Colonic mucosa (tissue), 4 donors: ENCODE measurements around the gene ARL15. TPM values are rescaled to one million over a fixed set of nuclear protein-coding genes. Genes with fewer than 3 reads are reported as not detected.

Source experiments
- DNase-seq: peaks from one replicate; pipeline ENCODE4 v3.0.0-alpha.2; 2020
- H3K27ac ChIP-seq: fragments of 200-600 bp; one replicate; pipeline ENCODE4 v1.8.0; 2021
- H3K27me3 ChIP-seq: fragments of 200-600 bp; one replicate; pipeline ENCODE4 v1.8.0; 2021
- H3K36me3 ChIP-seq: fragments of 200-600 bp; one replicate; pipeline ENCODE4 v1.8.0; 2021
- H3K4me1 ChIP-seq: fragments of 200-600 bp; one replicate; pipeline ENCODE4 v1.8.0; 2021; ENCODE audit warnings: mild to moderate bottlenecking
- H3K4me3 ChIP-seq: fragments of 200-600 bp; one replicate; pipeline ENCODE4 v1.8.0; 2021
- H3K9ac ChIP-seq, 2 donors: one replicate each; pipeline ENCODE4 v1.7.0; 2013; ENCODE audit warnings: control low read depth in 2 of 2, low read depth in 2 of 2, low read length in 2 of 2
- H3K9me3 ChIP-seq: fragments of 200-600 bp; one replicate; pipeline ENCODE4 v1.8.0; 2021
- intact Hi-C: fragments of 100-400 bp; cut with DNase I; formaldehyde crosslinking; loops from one replicate; pipeline ENCODE4 v1.14.1; 2022
- total RNA-seq, 2 donors: library from RNA; stranded (reverse); fragmentation: NEBNext Ultra II Directional in 1 of 2; extraction: Animal tissue kit (Norgen Biotek cat#: 25700) in 1 of 2; gene quantifications; one replicate each; pipeline ENCODE4 v1.2.1, GENCODE V29; 2021
- TF ChIP-seq, protein P1 (sequence below): fragments of 200-600 bp; IDR thresholded peaks from one replicate; pipeline ENCODE4 v1.8.0; 2022; ENCODE audit warnings: antibody characterized with exemption, mild to moderate bottlenecking
- donor health status: healthy.
- donor health status: DM: no; HTN: no; CAD: no.
- donor health status: DM: no; HTN: no; CAD: no.

ARL15 gene
- total RNA-seq, 2 donors from 2014 or later = 18.4 to 35.1 TPM

GRCh38 chr5:54326662-54327270 lies 16.4 kb upstream of the ARL15 start:
- TF ChIP-seq, protein P1, sequence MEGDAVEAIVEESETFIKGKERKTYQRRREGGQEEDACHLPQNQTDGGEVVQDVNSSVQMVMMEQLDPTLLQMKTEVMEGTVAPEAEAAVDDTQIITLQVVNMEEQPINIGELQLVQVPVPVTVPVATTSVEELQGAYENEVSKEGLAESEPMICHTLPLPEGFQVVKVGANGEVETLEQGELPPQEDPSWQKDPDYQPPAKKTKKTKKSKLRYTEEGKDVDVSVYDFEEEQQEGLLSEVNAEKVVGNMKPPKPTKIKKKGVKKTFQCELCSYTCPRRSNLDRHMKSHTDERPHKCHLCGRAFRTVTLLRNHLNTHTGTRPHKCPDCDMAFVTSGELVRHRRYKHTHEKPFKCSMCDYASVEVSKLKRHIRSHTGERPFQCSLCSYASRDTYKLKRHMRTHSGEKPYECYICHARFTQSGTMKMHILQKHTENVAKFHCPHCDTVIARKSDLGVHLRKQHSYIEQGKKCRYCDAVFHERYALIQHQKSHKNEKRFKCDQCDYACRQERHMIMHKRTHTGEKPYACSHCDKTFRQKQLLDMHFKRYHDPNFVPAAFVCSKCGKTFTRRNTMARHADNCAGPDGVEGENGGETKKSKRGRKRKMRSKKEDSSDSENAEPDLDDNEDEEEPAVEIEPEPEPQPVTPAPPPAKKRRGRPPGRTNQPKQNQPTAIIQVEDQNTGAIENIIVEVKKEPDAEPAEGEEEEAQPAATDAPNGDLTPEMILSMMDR = no peak
- intact Hi-C loops = no loop called here
- DNase-seq = no peak
- Histone ChIP-seq H3K36me3 (no peaks in the 10 kb centered on the region), H3K9ac (no peak overlapping the region), H3K27me3 (no peaks in the 10 kb centered on the region), H3K9me3 (no peaks in the 10 kb centered on the region), H3K4me1 (no peaks in the 10 kb centered on the region), H3K4me3 (no peak overlapping the region), H3K27ac (no peak overlapping the region)

DNA sequence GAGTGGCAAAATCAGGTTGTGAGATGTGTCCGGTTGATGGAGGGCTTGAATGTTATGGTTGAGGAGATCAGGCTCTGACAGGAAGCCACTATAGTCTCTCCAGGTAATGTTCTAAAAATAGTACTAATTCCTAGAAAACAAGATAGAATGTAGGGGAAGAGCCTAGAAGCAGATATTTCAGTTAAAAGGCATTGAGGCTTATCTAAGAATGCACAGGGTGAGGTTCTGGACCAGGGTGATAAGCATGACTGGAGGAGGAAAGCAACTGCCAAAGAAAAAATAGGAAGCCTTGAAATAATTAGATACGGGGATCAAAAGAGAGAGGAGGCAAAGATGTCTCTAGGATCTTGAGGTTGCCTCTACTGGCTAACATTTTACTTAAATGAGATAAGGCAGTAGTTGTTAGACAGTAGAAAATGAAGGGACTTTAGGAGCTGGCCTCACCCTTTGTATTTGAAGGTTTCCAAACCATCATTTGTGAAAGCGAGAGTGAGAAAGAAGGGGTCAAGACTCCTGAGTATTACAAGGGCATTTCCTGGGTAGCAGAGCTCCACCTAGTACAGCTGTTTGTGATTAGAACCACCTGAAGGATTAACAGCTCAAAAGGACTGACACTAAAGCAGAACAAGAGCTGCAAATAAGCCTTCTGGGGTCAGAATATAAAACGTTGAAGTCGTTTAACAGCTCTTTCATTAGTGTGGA lies 15.4 kb upstream of the ARL15 start:
- intact Hi-C loops = no loop called here
- Histone ChIP-seq H3K4me3 (no peak overlapping the region), H3K27ac (no peak overlapping the region), H3K9ac (no peak overlapping the region), H3K9me3 (no peaks in the 10 kb centered on the region), H3K27me3 (no peaks in the 10 kb centered on the region), H3K36me3 (no peaks in the 10 kb centered on the region), H3K4me1 (no peaks in the 10 kb centered on the region)
- TF ChIP-seq, protein P1 = no peak
- DNase-seq = no peak

GRCh38 chr5:54325272-54325609 lies 14.9 kb upstream of the ARL15 start:
- H3K9me3 ChIP-seq = no peaks in the 10 kb centered on the region
- H3K36me3 ChIP-seq = no peaks in the 10 kb centered on the region
- no peak overlapping the region for H3K9ac ChIP-seq
- H3K27me3 ChIP-seq = no peaks in the 10 kb centered on the region
- no peak overlapping the region for H3K27ac ChIP-seq
- H3K4me1 ChIP-seq = no peaks in the 10 kb centered on the region
- no peak for DNase-seq
- TF ChIP-seq, protein P1 = no peak
- no peak overlapping the region for H3K4me3 ChIP-seq
- intact Hi-C loops = no loop called here

GRCh38 chr5:54324651-54325271 lies 14.4 kb upstream of the ARL15 start:
- intact Hi-C loops = no loop called here
- no peak overlapping the region for H3K27ac ChIP-seq
- no peaks in the 10 kb centered on the region for H3K36me3 ChIP-seq
- no peak overlapping the region for H3K9ac ChIP-seq
- H3K27me3 ChIP-seq = no peaks in the 10 kb centered on the region
- no peaks in the 10 kb centered on the region for H3K9me3 ChIP-seq
- no peak for DNase-seq
- TF ChIP-seq, protein P1 = no peak
- H3K4me1 ChIP-seq = no peaks in the 10 kb centered on the region
- no peak overlapping the region for H3K4me3 ChIP-seq

GRCh38 chr5:54323495-54323894 lies 13.1 kb upstream of the ARL15 start:
- Histone ChIP-seq H3K9me3 (no peaks in the 10 kb centered on the region), H3K4me3 (no peak overlapping the region), H3K27me3 (no peaks in the 10 kb centered on the region), H3K36me3 (no peaks in the 10 kb centered on the region), H3K27ac (no peak overlapping the region), H3K9ac (no peak overlapping the region), H3K4me1 (no peaks in the 10 kb centered on the region)
- intact Hi-C loops = no loop called here
- TF ChIP-seq, protein P1 = no peak
- DNase-seq = no peak
